HepG2 (cell line): ENCODE measurements around the gene HINT1. TPM values are rescaled to one million over a fixed set of nuclear protein-coding genes. Genes with fewer than 3 reads are reported as not detected.

Source experiments
- ESRRA ChIP-seq: sonication (generic); formaldehyde crosslinking; IDR thresholded peaks from 2 replicates; pipeline ENCODE4 v1.5.1; 2020; ENCODE audit warnings: mild to moderate bottlenecking, low read depth, missing genetic modification reagents
- GATA4 ChIP-seq: sonication (generic); IDR thresholded peaks from 2 replicates; pipeline ENCODE4 v1.6.1; 2016; ENCODE audit warnings: antibody characterized with exemption, low read depth, borderline replicate concordance
- KAT2B ChIP-seq: fragments of 150-350 bp; IDR thresholded peaks from 2 replicates; pipeline ENCODE4 v1.6.1; 2014; ENCODE audit warnings: low read depth, low read length, borderline replicate concordance
- NRL ChIP-seq: sonication (generic); formaldehyde crosslinking; IDR thresholded peaks from 2 replicates; pipeline ENCODE4 v1.5.0; 2020; ENCODE audit warnings: missing genetic modification reagents, mild to moderate bottlenecking, moderate library complexity, borderline replicate concordance
- PITX1 ChIP-seq: sonication (generic); formaldehyde crosslinking; IDR thresholded peaks from 2 replicates; pipeline ENCODE4 v1.5.1; 2020; ENCODE audit warnings: mild to moderate bottlenecking, missing genetic modification reagents
- PRMT3 ChIP-seq: sonication (generic); formaldehyde crosslinking; IDR thresholded peaks from 2 replicates; pipeline ENCODE4 v1.8.1; 2022; ENCODE audit warnings: low read depth, mild to moderate bottlenecking, moderate library complexity, missing genetic modification reagents, borderline replicate concordance
- SIN3A ChIP-seq: IDR thresholded peaks from 2 replicates; pipeline ENCODE4 v1.6.1; 2011; ENCODE audit warnings: low read depth, mild to moderate bottlenecking, control low read depth, low read length, borderline replicate concordance
- SOX13 ChIP-seq, 3 experiments: fragments of 450-650 bp in 1 of 3; sonication (generic) in 1 of 3; formaldehyde crosslinking in 1 of 3; IDR thresholded peaks in 2 of 3; conservative IDR thresholded peaks in 1 of 3; 2 replicates each; pipeline versions ENCODE4 v1.5.0 to v1.6.1; 2016 to 2020; ENCODE audit warnings: antibody characterized with exemption in 1 of 3, mild to moderate bottlenecking in 1 of 3, missing compliant biosample characterization in 1 of 3, missing genetic modification reagents in 1 of 3, moderate library complexity in 1 of 3
- SRF ChIP-seq: IDR thresholded peaks from 2 replicates; pipeline ENCODE4 v1.6.1; 2011; ENCODE audit warnings: mild to moderate bottlenecking, low read depth, low read length, moderate library complexity
- TARDBP ChIP-seq: sonication (generic); formaldehyde crosslinking; IDR thresholded peaks from 2 replicates; pipeline ENCODE4 v1.8.0; 2022; ENCODE audit warnings: mild to moderate bottlenecking, missing genetic modification reagents
- ZBTB7B ChIP-seq: sonication (generic); formaldehyde crosslinking; IDR thresholded peaks from 2 replicates; pipeline ENCODE4 v1.4.0; 2020; ENCODE audit warnings: missing genetic modification reagents
- ZNF317 ChIP-seq: sonication (generic); formaldehyde crosslinking; IDR thresholded peaks from 2 replicates; pipeline ENCODE4 v1.5.0; 2020; ENCODE audit warnings: mild to moderate bottlenecking, missing genetic modification reagents
- ZNF430 ChIP-seq: sonication (generic); formaldehyde crosslinking; IDR thresholded peaks from 2 replicates; pipeline ENCODE4 v1.9.0; 2021; ENCODE audit warnings: mild to moderate bottlenecking, missing genetic modification reagents
- ZNF510 ChIP-seq: sonication (generic); formaldehyde crosslinking; IDR thresholded peaks from 2 replicates; pipeline ENCODE4 v1.4.0; 2020; ENCODE audit warnings: low read depth, mild to moderate bottlenecking, missing genetic modification reagents
- ZNF747 ChIP-seq: sonication (generic); formaldehyde crosslinking; IDR thresholded peaks from 2 replicates; pipeline ENCODE4 v1.8.1; 2023; ENCODE audit warnings: missing genetic modification reagents, mild to moderate bottlenecking, borderline replicate concordance
- ZNF879 ChIP-seq: sonication (generic); formaldehyde crosslinking; IDR thresholded peaks from 2 replicates; pipeline ENCODE4 v1.8.1; 2023; ENCODE audit warnings: missing genetic modification reagents
- polyA plus RNA-seq, 8 experiments: library from polyadenylated mRNA; depleted of rRNA in 3 of 8; stranded (reverse) in 7 of 8; unstranded in 1 of 8; fragments of >200 nt; fragmentation: Illumina TruSeq in 4 of 8; extraction: Trizol in 4 of 8; gene quantifications; 2 replicates each; pipeline versions ENCODE4 v1.2.1 to v1.2.3, GENCODE V29; 2011 to 2016; ENCODE audit warnings: low read depth in 4 of 8, missing spikeins in 1 of 8, mixed read lengths in 1 of 8; ENCODE audit not compliant: insufficient read depth in 1 of 8
- total RNA-seq, 5 experiments: library from RNA; depleted of rRNA; stranded (reverse); fragments of >200 nt; fragmentation: Illumina TruSeq; extraction: Trizol; gene quantifications; 2 replicates each; pipeline ENCODE4 v1.2.3, GENCODE V29; 2016; ENCODE audit warnings: low read depth in 1 of 5
- TF ChIP-seq, protein P1 (sequence below): sonication (generic); formaldehyde crosslinking; IDR thresholded peaks from 2 replicates; pipeline ENCODE4 v1.8.0; 2022; ENCODE audit warnings: missing genetic modification reagents, mild to moderate bottlenecking, inconsistent platforms, borderline replicate concordance
- TF ChIP-seq, protein P2 (sequence below): sonication (generic); formaldehyde crosslinking; IDR thresholded peaks from 2 replicates; pipeline ENCODE4 v1.8.1; 2023; ENCODE audit warnings: missing genetic modification reagents, inconsistent platforms, borderline replicate concordance
- TF ChIP-seq, protein P3 (sequence below): sonication (generic); formaldehyde crosslinking; IDR thresholded peaks from 2 replicates; pipeline ENCODE4 v1.5.0; 2020; ENCODE audit warnings: missing genetic modification reagents, mild to moderate bottlenecking, borderline replicate concordance
- TF ChIP-seq, protein P4 (sequence below): sonication (generic); formaldehyde crosslinking; IDR thresholded peaks from 2 replicates; pipeline ENCODE4 v1.4.0; 2020; ENCODE audit warnings: mild to moderate bottlenecking, low read depth, missing genetic modification reagents
- TF ChIP-seq, protein P5 (sequence below): sonication (generic); formaldehyde crosslinking; IDR thresholded peaks from 2 replicates; pipeline ENCODE4 v1.8.1; 2023; ENCODE audit warnings: mild to moderate bottlenecking, moderate library complexity, missing genetic modification reagents

The HINT1 gene
- total and polyA plus RNA-seq, 2 of the 13 experiments (the other 11 are each of a cell fraction or from before 2014, with no cell fraction given) = 428 to 997 TPM

DNA sequence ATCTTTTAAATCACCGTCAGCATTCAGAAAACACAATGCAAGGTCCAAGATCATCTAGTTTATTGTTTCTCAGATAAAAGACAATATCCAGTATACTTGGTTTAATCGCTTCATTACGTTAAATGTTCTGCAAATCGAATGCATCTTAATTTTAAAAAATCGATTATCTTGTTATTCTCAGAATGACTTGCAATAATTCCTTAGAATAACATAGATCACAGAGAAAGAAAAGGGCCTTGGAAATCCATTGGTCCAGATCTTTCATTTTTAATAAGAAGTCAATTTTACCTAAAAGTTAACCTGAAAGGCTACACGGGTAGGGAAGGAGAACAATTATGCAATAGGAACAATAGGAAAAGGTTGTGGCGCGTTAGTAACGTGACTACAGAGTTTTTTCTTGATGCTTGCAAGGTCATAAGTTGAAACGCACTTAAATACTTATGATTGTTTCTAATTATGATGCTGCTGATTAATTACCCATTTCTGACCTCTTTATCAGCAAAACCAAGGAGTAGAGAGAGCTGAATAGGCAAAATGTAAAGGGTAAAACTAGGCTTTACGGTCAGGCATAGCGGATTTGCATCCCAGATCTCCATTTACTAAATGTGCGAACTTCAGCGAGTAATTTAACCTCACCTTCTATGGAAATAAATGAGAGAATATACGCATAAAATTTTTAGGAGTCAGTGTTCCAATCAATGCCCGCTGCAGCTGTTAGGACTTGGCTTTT lies 4.9 kb upstream of the HINT1 start (continued):
- TF ChIP-seq, protein P1, sequence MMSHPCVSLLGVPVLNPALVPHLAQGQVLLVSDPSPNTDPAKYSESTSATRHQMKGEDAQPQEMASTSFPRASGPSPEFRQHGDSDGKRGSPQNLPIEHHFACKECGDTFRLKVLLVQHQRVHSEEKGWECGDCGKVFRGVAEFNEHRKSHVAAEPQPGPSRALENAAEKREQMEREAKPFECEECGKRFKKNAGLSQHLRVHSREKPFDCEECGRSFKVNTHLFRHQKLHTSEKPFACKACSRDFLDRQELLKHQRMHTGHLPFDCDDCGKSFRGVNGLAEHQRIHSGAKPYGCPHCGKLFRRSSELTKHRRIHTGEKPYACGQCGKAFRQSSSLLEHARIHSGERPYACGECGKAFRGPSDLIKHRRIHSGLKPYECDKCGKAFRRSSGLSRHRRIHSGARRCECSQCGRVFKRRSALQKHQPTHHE = no peak
- TF ChIP-seq TARDBP (CRISPR knock-in tag) = 0 out of 2 replicates have a peak, but pooled peaks have one; percentile 5
- TF ChIP-seq KAT2B = no peak
- TF ChIP-seq ZNF430 (CRISPR knock-in tag) = no peak
- TF ChIP-seq ZNF747 (CRISPR knock-in tag) = no peak
- TF ChIP-seq, protein P2, sequence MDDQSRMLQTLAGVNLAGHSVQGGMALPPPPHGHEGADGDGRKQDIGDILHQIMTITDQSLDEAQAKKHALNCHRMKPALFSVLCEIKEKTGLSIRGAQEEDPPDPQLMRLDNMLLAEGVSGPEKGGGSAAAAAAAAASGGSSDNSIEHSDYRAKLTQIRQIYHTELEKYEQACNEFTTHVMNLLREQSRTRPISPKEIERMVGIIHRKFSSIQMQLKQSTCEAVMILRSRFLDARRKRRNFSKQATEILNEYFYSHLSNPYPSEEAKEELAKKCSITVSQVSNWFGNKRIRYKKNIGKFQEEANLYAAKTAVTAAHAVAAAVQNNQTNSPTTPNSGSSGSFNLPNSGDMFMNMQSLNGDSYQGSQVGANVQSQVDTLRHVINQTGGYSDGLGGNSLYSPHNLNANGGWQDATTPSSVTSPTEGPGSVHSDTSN (CRISPR knock-in tag) = no peak
- no peak for TF ChIP-seq SIN3A
- no peak for TF ChIP-seq ESRRA (CRISPR knock-in tag)
- no peak for TF ChIP-seq PITX1 (CRISPR knock-in tag)
- TF ChIP-seq SOX13 (IDR thresholded peaks at IDR 0.05) = no peak
- peak in 1 of 2 experiments; percentile 69; a peak in 2 of 4 replicates for TF ChIP-seq SOX13 (CRISPR knock-in tag; conservative IDR thresholded peaks at IDR 0.05 in 1 of 2, IDR thresholded peaks at IDR 0.05 in 1 of 2)
- TF ChIP-seq SRF = no peak
- TF ChIP-seq ZNF317 (CRISPR knock-in tag) = 0 out of 2 replicates have a peak, but pooled peaks have one; percentile 26
- TF ChIP-seq NRL = no peak
- TF ChIP-seq ZBTB7B = no peak
- TF ChIP-seq PRMT3 (CRISPR knock-in tag) = no peak
- TF ChIP-seq ZNF510 = peak; percentile 68; the same call in 1 of the 2 replicates
- no peak for TF ChIP-seq ZNF879 (CRISPR knock-in tag)
- TF ChIP-seq, protein P3, sequence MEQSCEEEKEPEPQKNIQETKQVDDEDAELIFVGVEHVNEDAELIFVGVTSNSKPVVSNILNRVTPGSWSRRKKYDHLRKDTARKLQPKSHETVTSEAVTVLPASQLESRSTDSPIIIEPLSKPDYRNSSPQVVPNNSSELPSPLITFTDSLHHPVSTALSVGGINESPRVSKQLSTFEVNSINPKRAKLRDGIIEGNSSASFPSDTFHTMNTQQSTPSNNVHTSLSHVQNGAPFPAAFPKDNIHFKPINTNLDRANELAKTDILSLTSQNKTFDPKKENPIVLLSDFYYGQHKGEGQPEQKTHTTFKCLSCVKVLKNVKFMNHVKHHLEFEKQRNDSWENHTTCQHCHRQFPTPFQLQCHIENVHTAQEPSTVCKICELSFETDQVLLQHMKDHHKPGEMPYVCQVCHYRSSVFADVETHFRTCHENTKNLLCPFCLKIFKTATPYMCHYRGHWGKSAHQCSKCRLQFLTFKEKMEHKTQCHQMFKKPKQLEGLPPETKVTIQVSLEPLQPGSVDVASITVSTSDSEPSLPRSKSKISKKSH = no peak
- TF ChIP-seq GATA4 = no peak
- TF ChIP-seq, protein P4, sequence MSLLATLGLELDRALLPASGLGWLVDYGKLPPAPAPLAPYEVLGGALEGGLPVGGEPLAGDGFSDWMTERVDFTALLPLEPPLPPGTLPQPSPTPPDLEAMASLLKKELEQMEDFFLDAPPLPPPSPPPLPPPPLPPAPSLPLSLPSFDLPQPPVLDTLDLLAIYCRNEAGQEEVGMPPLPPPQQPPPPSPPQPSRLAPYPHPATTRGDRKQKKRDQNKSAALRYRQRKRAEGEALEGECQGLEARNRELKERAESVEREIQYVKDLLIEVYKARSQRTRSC = no peak
- TF ChIP-seq, protein P5, sequence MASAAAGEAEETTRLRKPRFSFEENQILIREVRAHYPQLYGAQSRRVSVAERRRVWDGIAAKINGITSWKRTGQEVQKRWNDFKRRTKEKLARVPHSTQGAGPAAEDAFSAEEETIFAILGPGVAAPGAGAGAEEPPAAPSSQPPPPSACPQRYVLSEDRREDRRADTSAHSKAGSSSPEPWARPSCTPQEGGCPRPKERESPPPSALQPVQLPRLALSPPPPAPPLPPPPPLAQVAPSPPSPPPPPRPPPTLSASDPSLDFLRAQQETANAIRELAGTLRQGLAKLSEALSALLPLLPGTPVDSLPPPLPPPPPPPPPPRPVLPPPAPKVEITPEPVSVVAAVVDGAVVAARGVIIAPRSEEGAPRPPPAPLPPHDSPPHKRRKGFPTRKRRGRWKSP (CRISPR knock-in tag) = no peak
